AML-193 (cell line): Measurements from ENCODE around the gene FARP2.

ENCODE experiments used
- DNase-seq, 2 experiments: peaks; one replicate each; lab custom pipeline; 2025; lab: John Stamatoyannopoulos, UW

The FARP2 gene

DNA sequence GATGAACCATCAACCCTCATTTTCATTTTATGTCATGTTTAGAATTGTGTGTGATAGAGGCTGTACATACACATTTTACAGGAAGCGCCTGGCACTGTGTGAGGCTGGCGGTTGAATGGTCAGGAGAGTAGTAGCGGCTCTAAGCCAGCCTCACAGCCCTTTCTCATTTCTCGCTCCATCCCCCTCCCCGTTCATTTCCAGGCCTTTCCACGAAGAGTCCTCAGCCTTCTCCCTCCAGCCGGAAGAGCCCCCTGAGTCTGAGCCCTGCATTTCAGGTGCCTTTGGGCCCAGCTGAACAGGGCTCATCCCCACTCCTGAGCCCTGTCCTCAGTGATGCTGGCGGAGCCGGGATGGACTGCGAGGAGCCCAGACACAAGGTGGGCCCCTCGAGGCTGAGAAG, 100.5 kb downstream of the FARP2 start:
- no peak for DNase-seq

DNA sequence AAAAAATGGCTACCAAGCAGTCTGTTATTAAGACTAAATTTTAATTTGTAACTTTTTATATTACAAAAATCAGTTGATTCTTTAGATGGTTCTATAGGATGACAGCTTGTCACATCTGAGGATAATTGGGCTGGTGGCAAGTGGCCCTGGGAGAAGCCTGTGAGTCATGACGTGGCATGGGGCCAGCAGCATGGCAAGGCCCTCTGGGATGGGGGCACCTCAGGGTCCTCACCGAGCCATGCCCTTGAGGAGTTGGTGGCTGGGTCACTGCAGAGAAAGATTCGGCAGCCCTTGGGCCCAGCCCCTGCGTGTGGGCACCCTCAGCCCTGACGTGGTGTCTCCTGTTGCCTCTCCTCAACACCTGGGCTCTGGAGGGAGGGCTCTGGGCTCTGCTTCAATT, 102.6 kb downstream of the FARP2 start:
- DNase-seq = no peak

DNA sequence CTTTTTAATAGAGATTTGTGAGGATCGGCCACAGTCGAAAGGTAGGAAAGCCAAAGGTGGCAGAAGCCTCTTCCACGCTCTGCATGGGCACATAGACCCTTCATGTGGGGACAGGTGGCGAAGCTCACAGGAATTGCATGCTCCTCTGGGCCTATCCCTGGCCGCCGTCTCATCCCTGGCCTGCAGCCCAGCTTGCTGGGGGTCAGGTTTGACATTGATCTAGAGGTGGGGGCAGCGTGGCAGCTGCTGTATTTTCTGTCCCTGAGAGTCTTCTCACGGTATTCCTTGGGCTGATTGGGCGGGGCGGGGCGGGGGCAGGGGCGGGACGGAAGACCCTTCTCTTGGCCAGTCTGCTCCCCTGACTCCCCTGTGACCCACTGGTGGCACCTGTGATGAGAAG, 103.4 kb downstream of the FARP2 start:
- DNase-seq = no peak

DNA sequence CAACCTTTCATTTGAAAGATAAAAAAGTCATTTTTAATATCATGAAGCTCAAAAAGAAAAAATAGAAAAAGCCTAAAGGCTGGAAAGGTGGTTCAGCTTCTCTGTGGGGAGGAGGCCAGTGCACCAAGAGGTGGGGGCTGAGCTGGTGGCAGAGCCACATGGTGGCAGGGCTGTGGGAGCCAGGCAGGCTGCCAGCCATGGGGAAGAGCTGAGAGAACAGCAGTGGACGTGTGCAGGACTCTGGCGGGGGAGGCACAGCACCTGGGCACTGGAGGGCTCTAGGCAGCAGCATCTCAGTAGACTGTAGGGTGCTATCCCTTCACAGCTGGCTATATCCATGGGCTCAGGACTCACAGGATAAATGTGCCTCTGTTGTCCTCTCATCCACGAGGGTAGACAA, 104.5 kb downstream of the FARP2 start:
- DNase-seq = no peak

DNA sequence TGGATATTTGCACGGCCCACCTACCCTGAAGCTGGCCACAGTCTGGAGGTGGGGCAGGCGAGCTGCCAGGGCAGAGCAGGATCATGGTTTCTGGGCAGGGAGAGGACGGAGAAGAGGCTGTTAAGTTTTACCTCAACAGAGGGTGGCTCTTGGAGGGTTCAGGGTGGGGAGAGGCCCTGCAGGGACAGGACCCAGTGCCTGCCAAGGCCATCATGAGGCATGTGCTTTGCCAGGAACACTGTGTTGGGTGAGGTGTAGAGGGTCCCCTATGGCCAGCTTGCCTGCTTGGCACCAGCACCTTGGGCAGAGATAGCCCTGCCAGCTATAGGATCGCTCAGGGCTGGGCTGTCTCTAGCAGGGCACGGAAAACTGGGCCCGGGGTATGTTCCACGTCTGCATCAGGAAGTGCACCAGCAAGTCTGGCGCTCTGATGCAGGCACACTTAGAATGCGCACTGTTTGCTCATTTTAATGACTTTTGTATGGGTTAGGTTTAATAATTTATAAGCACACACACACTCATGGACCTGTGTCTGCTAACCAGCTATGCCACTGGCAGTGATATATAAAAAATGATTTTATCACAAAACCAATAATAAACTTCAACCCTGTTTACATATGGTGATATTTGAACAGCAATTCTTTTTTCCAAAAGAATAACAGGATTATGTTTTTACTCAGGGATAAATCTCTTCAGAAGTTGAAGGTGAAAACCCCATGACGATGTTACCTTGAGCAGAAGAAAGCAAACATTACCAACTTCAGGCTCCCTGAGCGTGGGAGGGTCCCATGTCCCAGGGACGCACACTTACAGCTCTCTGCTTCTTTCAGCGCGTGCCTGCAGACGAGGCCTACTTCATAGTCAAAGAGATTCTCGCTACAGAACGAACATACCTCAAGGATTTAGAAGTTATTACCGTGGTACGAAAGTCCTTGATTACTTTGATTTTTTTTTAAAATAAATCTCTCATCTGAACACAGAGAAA, 105.9 kb downstream of the FARP2 start:
- no peak for DNase-seq

DNA sequence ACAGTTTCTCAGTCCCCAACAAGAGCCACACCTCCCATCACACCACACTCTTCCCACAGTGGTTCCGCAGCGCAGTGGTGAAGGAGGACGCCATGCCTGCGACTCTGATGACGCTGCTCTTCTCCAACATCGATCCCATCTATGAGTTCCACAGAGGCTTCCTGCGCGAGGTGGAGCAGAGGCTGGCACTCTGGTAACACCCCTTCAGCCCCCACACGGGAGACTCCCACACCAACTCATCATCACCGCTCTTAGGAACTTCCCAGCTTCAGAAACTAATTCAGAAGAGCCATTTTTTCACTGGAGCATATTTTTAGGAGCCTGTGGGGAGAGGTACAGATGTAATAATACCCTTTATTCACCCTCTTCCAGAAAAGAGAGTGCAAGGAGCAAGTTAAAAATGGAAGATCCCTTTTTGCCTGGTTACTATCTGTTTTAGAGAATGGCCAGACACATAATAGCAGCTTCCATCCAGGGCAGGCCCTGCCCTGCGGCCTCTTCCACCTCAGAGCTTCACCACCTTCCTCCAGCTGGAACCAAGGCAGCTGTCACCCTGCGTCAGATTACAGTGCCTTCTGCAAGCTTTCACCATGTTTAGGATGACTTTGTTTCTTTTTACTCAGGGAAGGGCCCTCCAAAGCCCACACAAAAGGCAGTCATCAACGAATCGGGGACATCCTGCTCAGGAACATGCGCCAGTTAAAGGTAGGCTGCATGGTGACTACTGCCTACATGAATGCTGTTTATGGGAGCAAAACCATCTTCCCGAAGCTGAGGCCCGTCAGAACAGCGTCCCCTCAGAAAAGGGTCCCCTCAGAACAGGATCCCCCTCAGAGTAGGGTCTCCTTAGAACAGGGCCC, 107.4 kb downstream of the FARP2 start:
- DNase-seq = no peak

DNA sequence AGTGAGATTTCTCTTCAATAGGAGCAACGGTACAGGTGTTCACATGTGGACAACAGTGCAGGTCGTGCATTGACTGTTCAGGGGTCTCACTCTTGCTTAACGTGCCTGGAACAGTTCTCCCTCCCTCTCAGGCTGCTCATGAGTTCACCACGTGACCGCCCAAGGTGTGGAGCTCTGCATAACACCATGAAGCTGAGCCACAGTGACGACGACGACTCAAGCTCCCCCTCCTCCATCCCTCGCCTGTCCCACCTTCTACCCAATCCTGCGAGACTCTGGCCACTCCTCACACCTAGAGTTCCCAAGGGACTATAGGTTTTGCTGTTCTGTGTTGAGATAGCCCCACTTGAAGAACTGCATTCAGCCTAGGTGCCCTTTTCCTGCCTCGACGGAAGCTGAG, 109.5 kb downstream of the FARP2 start:
- no peak for DNase-seq

DNA sequence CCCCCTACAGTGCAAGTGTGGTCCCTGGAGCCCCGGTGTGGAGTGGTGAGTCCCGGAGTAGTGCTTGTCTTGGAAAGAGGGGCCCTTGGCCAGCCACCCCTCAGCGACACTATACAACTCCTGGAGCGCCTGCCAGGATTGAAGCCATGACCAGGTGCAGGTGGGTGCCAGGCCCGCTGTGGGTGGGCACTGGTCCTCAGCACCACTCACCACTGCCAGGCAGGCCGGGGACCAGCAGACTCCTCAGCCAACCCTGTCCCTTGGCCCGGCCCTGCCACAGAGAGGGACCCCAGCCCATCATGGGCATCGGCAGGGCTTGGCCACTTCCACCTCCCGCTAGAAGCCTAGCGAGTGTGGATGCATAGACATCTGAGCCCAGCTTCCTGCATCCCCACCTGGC, 110.1 kb downstream of the FARP2 start:
- no peak for DNase-seq

DNA sequence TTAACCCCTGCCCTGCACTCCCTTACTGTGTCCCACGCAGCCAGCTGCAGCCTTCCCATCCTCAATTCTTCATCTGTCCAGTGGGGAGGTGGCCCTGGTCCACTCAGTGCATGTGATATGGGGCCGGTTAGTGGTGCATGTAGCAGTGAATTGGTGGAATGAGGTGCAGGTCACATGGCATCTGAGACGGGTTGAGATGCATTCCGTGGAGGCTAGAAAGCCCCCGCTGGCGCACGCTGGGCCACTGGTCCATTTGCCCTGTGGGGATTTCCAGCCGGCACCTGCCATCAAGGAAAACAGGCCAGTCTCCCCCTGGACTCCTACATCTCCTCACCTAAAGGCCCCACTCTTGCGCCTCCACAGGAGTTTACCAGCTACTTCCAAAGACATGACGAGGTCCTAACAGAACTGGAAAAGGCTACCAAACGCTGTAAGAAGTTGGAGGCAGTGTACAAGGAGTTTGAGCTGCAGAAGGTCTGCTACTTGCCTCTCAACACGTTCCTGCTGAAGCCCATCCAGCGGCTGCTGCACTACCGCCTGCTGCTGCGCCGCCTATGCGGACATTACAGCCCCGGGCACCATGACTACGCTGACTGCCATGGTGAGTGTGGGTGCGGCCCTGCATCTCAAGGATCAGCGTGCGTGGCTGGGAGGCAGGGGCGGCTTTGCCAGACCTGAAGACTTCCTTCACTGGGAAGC, 111.8 kb downstream of the FARP2 start:
- no peak for DNase-seq

DNA sequence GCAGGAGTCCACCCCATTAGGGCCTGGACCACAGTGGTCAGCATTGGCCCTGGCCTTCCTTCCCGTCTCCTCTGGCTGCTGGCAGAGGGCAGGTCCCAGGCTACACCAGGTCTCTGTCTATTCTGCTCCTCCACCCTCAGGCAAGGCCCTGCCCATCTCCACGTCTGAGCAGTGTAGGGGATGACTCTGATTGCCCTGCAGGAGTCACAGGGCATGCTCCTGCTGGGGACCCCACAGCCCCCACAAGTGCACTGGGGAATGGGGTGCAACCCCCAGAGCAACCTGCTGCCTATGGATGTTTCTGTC, 112.3 kb downstream of the FARP2 start:
- DNase-seq = no peak

DNA sequence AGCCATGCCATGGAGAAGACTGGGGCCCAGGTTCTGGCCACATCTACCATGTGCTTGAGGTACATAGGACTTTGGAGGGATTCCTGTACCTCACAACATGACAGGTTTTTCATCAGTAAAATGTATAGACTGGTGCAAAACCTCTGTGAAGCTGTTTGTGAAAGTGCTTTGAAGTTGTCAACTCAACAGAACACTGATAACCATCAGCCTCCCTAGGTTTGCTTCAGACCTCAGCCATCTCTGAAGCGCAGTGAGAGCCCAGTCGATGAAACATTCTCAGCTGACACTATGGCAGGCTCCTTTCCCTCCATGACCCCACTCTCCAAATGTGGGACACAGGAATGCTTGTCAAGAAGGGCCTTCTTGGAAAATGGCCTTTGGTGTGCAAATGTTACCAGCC, 113.7 kb downstream of the FARP2 start:
- no peak for DNase-seq

DNA sequence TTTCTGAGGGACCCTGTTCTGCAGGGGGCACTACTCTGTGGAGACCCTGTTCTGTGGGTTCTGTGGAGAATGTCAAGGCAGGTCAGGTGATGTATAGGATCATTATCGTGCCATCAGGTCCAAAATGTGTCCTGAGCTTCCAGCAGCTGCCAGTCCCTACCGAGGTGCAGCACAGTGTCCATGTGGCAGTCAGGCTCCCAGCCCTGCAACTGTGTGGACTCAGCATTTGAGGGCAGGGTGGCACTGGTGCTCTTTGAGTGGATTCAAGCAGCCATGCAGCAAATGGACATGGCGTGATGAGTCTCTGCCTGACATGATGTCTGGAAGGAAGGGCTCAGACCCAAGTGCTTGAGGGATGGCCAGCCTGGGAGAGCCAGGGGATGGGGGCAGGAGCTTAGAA, 117.3 kb downstream of the FARP2 start:
- DNase-seq = no peak

DNA sequence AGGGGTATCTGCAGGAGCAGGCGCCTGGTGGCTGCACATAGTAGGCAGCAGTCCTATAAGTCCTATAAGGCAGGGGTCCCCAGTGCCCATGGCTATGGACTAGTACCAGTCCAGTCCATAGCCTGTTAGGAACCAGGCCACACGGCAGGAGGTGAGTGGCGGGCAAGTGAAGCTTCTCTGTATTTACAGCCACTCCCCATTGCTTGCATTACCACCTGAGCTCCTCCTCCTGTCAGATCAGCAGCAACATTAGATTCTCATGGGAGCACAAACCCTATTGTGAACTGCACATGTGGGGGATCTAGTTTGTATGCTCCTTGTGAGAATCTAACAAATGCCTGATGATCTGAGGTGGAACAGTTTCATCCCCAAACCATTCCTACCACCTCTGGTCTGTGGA, 119.2 kb downstream of the FARP2 start:
- no peak for DNase-seq

DNA sequence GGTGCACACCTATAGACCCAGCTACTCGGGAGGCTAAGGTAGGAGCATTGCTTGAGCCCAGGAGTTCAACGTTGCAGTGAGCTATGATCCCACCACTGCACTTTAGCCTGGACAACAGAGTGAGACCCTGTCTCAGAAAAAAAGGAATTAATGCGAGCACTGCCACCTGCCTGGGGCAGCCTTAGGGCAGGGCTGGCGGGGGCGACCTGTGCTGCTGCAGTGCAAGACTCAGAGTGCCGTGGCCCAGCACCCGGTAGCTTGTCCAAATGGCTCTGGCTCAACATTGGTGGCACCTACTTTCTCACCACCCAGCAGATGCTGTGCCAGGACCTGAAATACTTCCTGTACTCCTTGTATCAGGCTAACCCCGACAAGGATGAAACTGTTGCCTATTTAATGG, 122.1 kb downstream of the FARP2 start:
- no peak for DNase-seq

DNA sequence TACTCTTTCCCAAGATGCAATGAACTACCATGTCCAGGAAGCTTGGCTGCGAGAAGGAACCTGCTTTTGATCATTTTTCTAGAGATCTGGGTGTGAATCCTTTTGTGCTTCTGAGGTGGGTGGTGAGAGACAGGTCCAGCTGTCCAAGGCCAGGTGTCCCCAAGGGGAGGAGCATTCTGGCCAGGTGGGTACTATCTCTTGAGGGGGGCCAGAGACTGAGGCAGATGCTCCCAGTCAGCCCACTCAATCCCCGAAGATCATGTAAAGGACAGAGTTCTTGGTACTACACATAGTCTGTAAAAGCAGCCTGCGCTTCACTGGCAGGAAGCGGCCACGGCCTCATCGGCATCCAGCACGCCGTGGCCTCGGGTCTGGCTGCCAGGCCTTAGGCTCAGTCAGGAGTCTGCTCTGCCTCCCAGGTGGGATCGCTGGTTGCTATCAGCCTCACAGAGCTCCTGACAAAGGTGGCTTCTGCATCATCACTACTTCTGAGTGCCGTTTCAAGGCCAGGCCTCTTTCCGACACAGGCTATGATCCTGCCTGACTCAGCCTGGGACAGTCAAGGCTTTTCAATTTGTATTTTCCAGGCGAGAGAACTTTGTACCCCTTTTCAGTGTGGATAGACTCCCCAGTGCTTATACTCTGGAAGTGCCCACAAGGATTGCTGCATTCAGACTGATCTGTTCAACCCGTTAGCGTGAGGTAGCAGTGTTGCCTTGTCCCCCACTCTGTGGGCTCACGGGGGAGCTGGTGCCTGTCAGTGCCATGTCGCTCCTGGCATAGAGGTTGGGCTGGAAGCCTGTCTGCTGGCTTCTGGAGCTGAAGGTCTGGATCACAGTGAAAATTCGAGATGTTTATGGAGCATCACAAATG, 123.2 kb downstream of the FARP2 start:
- DNase-seq = no peak

DNA sequence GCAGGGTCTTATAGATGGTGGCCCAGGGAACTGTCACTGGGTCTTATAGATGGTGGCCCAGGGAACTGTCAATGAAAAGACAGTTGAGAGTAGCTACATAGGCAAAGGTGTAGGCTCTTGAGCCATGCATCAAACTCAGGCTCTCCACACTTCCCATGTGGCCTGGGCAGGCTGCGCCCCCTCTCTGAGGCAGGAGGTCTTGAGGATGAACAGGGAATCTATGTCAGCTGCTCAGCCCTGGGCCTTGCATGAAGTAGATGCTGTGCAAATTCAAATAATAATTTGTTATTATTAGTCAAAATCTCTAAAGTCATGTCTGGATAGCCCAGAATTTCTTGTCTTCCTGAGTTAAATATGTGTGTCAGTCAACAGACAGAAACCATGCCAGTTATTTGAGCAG, 125.6 kb downstream of the FARP2 start:
- DNase-seq = no peak

DNA sequence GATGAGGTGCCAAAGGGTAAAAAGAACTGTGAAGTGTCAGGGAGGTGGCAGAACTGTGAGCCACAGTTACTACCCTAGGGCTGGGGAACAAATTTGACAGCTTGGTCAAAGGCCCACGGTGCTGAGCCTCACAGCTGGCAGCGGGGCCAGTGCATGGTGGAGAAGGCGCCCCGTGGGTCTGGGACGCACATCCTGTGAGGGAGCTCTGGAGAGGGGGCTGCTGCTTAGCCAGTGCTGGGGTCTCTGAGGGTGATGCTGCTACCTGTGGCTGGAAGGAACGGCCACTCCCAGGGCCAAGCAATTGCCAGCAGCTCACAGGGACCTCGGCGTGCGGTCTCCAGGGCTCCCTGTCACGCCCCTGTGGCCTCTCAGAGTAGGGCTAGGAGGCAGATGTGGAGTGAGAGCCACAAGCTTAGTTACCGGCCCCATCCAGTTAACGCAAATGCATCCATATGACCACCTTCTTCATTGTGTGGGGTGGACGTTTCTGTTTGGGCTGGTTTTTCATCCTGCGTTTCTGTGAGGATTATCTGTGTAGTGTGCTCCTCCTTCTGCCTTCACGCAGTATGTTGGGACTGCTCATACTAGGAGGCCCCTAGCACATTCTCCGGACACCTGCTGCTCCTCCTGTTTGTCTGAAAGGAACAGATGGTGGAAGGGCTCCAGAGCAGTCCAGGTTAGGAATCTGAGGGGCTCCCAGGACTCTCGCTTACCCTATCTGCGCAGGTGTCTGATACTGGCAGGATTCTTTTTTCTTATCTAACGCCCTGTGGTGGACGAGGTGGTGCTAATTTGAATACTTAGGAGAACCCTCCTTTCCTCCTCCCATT, 126.3 kb downstream of the FARP2 start:
- DNase-seq = no peak

DNA sequence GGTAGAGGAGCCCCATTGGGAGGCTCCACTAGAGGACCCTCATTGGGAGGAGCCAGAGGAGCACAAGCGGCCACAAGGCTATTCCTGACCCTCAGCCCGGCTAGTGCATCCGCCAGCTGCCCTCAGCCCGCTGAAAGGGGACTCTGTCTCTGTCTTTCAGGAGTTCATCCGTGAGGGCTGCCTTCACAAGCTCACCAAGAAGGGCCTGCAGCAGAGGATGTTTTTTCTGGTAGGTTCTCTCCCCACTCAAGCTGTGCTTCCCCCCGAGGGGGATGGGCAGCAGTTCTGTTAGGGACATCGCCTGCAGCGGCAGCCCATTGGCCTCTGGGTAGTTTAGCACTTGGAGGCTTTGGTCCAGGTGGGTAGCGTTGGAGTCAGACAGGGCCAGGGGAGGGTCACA, 127.2 kb downstream of the FARP2 start:
- DNase-seq = no peak

DNA sequence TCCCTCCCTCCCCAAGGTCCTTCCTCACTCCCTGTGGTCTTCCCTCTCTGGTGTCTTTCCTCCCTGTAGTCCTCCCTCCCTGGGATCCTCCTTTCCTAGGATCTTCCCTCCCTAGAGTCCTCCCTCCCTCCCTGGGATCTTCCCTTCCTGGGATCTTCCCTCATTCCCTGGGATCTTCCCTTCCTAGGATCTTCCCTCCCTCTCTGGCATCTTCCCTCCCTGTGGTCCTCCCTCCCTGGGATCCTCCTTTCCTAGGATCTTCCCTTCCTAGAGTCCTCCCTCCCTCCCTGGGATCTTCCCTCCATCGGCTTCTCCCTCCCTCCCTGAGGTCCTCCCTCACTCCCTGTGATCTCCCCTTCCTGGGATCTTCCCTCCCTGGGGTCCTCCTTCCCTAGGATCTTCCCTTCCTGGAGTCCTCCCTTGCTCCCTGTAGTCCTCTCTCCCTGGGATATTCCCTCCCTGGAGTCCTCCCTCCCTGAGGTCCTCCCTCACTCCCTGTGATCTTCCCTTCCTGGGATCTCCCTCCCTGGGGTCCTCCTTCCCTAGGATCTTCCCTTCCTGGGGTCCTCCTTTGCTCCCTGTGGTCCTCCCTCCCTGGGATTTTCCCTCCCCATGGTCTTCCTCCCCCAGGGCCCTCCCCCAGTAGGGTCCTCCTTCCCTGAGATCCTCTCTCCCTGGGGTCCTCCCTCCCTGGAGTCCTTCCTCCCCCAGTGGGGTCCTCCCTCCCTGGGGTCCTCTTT, 129.3 kb downstream of the FARP2 start:
- DNase-seq = no peak

DNA sequence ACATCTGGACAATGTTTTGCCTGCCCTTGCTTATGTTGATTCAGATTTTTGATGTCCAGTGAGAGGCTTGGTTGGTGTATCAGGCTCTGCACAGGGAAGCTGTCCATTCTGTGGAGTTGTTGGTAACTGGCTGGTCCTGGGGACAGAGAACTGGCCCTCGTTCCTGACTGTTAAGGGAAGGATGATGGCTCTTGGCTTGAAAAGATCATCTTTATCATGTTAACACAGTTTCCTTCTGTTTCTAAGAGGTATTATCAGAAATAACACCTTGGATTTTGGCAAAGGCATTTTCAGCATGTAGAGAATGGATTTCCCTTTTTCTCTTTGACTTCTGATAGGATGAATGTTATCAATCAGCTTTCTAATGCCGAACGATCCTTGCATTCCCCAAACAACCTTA, 133.0 kb downstream of the FARP2 start:
- no peak for DNase-seq
